ENCODE measurements around the gene ENOX1.

ENOX1 gene

DNA sequence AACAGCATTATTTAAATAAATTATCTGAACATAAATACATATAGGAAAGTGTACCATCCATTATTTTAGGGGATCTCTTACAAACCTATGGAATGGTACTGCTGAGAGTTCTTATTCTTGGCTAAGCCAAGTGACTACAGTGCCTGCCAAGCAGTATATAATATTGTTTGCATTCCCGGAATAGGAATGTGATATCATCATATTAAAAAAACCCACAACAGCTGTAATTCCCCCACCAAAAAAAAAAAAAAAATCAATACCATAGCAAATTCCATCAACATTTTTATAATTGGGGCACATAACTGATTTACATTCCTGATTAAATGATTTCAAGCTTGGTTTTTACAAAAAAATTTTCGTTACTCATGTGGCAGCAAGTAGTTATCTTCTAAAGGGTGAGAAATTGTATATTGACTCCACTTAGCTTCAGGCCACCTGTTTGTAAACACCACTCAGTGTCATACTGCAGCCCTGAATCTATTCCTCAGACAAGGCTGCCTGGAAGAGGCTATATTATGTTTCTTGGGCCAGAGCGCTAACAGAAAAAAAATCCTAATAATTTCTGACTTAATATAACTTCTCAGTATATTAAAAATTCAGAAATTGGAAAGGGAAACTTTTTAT lies 485.3 kb downstream of the ENOX1 start:
- DNase-seq = no peak

DNA sequence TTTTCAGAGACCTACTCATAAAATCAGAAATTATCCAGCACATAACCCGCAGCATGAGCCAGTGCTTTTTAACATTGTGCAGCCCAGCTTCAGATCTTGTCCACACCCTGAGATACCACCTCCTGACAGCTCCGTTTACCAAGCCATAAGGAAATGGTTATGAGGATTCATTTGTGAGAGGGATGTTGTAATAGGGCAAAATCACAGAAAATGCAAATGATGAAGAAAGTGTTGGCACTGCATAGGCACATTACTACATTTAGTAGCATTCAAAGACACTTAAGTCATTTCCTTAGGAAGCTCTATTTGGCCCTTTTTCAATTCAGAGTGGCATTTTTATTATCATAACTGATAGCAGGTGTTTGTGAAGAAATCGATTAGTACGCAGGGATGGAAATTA lies 485.9 kb downstream of the ENOX1 start:
- no peak for DNase-seq

DNA sequence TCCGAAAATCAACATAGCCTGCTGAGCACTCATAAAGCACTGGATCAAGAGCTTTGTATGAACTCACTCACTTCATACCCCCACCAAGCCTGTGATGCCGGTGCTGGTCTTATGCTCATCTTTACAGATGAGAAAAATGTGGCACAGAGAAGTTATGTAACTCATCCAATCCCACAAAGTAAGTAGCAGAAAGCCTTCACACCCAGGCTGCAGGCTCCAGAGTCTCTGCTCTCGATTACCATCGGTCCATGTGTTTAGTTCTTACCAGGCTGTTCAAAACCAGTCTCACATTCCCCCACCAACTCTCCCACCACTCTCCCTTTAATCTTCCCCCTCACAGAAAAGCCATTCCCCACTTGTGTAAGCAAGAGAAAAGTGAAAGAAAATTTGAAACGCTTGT lies 487.4 kb downstream of the ENOX1 start:
- no peak for DNase-seq

DNA sequence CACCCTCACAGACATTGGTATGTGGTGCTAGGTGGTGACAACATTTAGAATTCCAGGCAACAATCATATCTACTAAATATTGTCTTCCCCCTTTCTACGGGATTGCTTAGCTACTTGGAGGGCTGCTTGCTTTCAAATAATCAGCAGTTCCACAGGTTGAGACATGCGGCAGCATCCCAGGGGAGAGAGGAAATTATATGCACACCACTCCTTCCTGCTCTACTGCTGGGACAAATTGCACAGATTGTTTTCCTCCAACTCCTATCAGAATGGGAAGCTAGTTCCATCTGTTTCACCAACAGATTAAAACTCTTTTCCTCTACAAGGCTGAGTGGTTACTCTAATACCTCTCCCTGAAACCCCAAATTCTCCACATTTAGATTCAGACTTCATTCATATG lies 488.0 kb downstream of the ENOX1 start:
- DNase-seq = no peak

DNA sequence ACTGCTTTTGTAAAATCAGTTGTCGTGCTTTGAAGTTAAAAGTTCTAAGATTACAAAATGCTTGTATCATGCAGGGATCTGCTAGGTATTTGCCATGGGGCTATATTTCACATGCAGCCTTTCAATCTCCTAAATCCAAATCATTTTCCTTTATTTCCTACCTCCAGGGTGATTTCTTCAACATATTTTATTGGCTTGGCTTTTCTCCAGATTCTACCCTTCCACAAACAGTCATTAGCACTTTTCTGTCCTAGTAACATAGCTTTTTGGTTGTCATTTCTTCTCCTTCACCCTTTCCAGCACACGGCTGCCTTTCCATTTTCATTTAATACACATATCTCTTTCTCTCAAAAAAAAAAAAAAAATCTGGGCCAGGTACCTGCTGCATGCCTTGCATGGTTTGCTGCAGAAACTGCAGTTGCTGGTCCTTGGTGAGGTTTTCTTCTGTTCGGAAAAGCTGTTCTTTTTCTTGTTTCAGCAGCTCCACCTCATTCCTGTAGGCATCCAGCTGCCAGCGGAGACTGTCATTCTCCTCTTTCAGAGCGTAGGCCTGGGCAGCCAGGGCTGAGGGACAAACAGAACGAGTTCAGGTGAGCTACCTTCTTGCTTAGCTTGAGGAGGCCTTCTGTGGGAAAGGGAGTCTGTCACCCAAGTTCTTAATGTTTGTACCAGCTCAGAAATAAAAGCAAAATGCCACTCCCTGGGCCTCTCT lies 488.6 kb downstream of the ENOX1 start:
- DNase-seq = no peak

DNA sequence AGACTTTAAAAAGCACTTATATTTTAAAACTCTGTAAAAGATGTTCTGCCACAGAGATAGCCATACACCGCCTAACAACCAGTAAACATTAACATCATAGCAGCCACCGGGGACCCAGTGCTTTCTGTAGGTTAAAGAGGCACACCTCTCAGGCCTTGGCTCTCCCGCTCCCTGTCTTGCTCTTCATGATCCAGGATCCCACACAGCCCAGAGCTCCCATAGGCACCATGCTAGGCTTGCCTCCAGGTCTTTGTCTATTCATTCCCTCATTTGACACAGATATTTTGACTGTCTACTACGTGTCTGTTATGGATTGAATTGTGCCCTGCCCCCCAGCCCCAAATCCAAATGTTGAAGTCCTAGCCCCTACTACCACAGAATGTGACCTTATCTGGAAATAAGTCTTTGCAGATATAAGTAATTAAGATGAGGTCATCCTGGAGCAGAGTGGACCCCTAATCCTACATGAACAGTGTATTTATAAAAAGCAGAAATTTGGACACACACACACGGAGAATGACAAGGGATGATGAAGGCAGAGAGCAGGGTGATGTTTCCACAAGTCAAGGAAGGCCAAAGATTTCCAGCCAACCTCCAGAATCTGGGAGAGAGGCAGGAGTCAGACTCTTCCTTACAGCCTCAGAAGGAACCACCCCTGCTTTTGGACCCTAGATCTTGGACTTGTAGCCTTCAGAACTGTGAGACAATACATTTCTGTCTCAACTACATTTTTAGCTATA lies 490.8 kb downstream of the ENOX1 start:
- no peak for DNase-seq

DNA sequence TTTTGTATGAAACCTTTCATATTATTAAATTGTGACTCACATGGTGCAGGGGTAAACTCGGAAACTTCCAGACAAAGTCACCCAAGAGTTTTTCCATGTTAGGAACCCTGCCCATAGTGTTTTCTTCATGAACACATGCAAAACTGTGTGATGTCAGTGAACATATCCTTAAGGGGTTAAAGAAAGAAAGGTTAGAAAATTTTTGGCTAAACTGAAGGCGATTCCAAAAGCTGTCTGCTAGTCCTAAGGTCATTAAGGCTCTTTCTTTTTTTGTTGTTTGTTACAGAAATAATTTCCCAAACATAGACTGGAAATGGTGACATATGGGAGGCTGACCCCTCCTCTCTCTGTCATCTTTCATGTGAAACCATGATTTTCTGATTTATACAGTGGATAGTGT lies 491.5 kb downstream of the ENOX1 start:
- no peak for DNase-seq

DNA sequence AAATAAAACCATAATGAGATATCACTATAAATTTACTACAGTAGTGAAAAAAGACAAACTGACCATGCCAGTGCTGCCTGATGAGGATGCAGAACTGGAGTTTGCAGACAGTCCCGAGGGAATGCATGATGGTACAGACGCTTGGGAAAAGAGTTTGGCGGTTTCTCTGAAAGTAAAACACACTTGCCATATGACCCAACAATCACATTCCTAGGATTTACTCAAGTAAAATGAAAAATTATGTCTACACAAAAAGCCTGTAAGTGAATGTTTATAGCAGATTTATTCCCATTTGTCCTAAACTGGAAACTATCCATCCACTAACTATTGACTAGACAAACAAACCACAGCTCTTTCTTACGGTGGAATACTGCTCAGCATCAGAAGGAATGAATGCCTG lies 492.4 kb downstream of the ENOX1 start:
- DNase-seq = no peak

DNA sequence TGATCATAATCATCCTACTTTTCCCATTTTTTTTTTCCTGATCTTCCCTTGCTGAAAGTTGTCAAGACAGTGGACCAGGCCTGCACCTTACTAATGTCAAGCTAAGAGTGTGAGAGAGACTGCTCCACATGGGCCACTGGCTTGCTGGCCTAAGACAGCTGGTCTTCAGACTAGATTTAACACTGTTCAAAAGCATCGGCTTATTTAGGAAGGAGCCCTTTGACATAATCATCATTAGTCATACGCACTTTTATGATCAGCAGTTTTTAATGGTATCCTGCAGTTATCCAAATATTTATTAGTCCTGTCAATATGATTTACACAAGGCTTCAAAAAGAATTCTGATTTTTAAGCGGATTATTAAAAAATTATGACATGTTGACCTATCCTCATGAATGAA lies 492.8 kb downstream of the ENOX1 start:
- no peak for DNase-seq

DNA sequence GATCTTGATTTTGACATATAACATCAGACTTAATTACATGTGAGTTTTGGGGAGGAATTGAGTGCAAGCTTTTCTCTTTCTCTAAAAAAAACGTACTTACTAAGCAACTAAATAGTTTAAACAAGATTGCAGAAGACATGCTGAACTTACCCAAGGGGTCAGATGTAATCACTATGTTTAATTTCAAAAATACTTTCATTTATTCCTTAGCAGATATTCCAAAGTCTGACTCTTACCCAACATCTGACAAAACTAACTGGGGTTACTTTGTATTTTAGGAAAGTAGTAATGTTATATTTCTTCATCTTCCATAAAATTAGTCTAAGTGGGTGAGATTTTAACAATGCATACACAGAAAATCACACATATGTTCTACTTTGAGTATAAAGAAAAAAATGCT lies 493.2 kb downstream of the ENOX1 start:
- no peak for DNase-seq

DNA sequence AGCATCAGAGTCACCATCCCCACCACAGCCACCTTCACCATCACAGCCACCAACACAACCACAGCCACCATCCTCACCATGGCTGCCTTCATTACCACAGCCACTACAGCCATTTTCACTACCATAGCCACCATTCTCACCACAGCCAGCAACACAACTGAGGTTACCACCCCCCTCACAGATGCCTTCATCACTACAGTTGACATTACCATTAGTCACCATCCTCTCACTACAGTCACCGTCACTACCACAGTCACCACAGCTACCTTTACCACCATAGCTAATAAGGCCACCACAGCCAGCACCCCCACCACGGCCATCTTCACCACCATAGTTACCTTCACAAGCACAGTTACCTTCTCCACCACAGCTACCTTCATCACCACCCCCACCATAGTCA lies 493.8 kb downstream of the ENOX1 start:
- no peak for DNase-seq

DNA sequence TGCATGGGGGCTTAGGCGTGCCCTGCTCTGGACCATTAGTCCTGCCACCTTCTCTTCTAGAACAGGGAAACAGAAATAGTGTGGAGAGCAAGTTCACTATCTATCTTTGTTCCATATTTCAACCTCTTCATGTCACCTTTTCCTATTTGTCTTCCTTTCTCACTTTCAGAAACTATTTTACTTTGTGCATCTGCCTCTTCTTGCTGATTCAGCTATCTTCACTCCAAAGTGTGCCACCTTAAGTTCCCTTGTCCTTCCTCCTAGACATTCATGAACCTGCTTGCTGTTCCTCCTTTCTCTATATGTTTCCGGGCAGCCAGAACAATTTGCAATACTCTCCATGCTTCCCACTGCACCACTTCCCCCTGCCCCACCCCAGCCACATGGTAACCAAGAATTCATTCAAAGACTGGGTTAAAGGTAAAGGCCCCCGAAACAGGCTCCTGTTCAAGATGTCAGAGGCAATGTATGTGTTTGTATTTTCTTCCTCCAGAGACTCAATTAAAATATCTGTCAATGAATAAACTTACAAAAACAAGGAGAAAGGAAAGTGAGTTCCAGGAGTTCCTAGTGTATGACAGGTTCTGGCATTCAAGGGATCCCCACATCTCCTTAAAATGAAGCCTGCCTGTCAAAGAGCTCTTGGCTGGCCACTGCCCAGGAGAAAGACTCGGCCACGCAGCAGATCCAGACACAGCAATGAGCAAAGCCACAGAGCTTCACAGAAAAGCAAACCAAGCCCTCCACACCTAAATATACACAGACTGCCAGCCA lies 495.3 kb downstream of the ENOX1 start:
- no peak for DNase-seq

DNA sequence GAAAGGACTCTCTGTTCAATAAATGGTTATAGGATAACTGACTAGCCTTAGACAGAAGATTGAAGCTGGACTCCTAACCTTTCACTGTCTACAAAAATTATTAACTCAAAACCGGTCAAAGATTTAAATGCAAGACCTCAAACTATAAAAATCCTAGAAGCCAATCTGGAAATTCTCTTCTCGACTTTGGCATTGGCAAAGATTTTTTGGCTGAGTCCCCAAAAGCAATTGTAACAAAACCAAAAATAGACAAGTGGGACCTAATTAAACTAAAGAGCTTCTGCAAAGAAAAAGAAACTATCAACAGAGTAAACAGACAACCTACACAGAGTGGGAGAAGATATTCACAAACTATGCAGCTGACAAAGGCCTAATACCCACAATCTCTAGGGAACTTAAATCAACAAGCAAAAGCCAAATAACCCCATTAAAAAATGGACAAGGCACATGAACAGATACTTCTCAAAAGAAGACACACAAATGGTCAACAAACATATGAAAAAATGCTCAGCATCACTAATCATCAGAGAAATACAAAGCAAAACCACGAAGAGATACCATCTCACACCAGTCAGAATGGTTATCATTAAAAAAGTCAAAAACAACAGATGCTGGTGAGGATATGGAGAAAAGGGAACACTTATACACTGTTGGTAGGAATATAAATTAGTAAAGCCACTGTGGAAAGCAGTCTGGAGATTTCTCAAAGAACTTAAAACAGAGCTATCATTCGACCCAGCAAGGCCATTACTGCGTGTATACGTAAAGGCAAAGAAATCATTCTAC lies 497.1 kb downstream of the ENOX1 start:
- DNase-seq = no peak

DNA sequence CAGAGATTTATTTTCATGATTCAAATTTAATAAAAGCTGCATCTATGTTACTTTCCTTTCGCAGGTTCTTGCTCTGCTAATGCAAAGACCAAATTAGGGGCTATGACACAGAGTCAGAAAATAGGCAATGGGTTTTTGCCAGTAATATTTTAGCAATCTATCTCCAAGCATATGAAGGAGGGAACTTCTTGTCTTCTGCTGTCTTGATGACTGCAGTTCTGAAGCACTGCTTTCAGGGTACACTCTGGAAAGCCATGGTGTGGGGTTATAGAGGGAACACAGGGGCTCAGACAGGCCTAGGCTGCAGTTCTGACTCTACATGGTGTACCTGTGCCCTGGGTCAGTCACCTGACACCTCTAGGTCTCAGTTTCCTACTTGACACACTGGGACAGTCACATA lies 500.0 kb downstream of the ENOX1 start:
- no peak for DNase-seq

DNA sequence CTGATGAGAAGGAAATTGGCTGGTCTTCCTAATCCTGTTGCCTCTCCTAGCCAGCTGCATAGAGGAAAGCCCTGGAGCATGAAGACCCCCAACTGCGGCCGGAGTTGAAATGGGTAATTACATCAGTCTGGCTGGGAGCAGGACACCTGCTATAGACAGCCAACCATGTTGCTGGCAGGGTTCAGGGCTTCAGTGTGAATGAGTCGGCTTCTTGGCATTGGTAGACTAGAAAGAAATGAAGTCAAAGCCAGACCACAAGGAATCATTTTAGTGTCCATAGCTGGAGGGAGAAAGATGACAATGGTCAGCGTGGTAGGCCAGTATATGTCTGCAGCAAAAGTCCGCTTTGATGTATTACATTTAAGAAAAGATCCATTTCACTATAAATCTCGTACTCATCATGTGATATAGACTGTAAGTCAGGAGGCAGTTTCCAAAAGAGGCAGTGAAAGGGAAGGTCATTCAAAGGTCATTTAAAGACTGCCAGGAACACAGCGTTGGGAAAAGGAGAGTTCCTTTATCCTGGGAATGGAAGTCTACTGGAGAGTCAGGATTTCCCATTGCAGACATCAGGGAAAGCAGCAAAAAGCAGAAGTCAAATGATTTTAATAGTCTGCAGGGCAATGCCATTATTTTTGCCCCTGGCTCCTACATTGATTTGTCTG lies 500.7 kb downstream of the ENOX1 start:
- no peak for DNase-seq

DNA sequence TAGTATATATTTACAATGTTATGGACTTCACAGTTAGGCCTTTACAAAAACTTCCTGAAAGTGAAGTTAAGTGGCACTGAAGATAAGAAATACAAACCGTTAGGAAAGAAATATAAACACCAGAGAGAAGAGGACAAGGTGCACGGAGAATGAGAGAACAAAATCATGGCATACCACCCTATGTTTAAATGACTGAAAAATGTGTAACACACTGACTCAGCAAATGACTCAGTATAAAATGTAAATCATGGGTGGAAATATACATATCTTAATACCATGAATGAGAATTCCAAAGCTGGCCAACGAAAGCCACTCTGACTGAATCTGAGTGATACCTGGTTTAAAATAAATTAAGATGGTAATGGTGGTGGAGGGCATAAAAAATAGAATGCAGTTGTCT lies 502.6 kb downstream of the ENOX1 start:
- DNase-seq = no peak

DNA sequence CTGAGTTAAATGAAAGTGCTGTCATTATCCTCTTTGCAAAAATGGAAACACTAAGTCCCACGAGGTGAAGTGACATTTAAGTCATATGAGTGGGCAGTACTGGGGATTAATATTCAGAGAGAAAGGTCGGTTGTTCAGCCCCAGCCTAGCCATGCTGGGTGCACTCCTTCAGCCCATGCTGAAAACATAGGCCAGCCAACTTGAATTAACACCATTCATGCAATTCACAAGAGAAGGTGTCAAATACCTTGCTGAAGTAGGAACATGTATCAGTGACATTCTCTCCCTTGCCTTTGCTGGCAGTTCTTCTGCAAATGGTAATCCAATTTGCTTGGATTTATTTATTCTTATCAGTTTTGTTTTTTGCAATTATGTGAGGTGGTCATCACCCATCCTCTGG lies 507.1 kb downstream of the ENOX1 start:
- DNase-seq = no peak

DNA sequence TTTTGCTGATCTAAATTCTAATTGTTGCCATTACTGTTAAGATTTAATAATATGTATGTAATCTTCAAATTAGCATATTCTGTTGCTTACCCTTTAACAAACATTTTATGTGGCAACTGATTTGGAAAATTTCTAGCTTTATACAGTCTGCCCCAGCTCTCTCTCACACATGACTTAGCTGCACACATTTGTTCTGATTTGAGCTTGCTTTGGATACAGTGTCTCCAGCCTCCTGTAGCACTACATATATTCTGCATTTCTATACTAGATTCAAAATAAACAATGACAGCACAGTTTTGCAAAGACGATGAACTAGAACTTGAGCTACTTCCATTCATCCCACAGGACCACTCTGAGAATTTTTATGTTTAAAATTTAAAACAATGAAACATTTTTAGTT lies 508.6 kb downstream of the ENOX1 start:
- DNase-seq = no peak

DNA sequence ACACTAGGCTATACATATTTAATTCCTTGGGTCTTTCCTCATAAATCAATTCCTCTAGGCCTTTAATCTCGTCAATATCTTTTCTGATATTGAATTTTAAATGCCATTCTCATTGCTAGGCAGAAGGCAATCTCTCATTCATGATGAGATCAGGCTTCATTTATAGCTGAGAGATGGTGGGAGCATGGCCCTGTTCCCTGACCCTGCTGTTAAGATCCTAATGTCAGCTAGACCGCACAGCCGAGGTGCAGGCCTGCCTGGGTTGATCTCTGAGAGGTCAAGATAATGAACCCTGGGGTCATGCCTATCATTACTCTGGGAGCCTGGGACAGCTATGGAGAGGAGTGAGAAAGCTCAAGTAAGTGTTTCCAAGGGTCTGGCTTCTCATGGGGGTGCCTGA lies 509.6 kb downstream of the ENOX1 start:
- no peak for DNase-seq

DNA sequence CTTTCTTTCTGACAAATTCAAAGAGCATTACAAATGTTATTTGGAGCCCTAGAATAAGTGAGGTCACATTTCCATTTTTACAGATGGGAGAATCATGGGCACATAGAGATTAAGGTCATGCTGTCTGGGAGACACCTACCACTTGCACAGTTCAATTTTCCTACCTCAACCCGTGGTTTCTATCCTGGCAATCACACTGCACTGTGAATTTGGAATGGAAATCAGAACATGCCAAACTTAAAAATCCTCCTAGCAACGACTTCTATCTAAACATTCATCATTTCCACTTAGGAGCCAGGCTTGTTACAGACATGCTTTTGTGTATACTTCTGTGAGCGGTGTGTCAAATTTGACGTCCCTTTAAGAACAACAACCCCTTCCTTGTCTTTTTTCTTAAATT lies 511.9 kb downstream of the ENOX1 start:
- DNase-seq = no peak

DNA sequence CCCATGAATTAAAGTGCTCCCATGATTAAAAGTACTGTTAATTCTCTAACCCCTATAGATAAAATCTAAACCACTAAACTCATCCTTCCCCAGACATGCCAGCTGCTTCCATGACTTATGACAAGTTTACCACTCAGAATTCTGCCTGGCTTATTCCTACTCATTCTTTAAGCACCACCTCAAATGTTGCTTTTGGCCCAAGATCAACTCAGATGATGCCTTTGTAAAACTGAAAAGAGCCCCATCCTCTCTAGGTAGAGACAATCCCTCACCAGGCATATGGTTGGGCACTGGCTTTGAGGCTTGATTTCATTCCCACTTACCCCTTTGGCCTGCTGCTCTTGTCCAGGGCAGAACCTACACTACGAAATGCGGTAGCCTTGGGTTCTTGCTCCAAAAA lies 513.4 kb downstream of the ENOX1 start:
- no peak for DNase-seq

DNA sequence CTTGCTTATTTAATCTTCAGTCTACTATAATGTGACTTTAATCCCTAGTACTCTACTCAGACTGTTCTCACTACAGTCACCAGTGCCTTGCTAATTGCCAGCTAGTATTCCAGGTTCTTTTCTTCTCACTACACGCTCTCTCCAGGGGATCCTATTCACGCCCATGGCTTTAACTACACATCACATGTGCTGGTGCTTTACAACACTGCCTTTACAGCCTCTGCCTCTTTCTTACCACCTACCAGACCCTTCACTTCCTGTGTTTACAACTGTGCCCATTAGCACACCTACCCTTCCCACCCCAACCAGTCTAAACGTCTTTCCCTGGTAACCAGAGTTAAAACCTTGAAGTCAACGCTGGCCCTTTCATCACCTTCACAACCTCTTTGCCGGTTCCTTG lies 513.9 kb downstream of the ENOX1 start:
- no peak for DNase-seq
